ENCODE results near the gene CD163L1.

CD163L1 gene

GRCh38 chr12:7324176-7324575 lies 119.8 kb downstream of the CD163L1 start:
- DNase-seq (ENCODE audit: low read depth): no peak

GRCh38 chr12:7322599-7322998 lies 121.4 kb downstream of the CD163L1 start:
- DNase-seq (ENCODE audit: low read depth): no peak

GRCh38 chr12:7321624-7322023 lies 122.3 kb downstream of the CD163L1 start:
- no peak for DNase-seq (ENCODE audit: low read depth)

GRCh38 chr12:7319930-7320329 lies 124.0 kb downstream of the CD163L1 start:
- DNase-seq (ENCODE audit: low read depth): no peak

GRCh38 chr12:7310070-7310469 lies 133.9 kb downstream of the CD163L1 start:
- no peak for DNase-seq (ENCODE audit: low read depth)

Measured in stimulated activated CD8-positive, alpha-beta memory T cell treated with anti-CD3 and anti-CD28 coated beads, Interleukin-7, amount 100 ng/mL, for 24 hours (primary cell).